H1 (cell line): ENCODE measurements around the gene PAX3. TPM values are rescaled to one million over a fixed set of nuclear protein-coding genes. Genes with fewer than 3 reads are reported as not detected.

Experiments
- JUN ChIP-seq: IDR thresholded peaks from 2 replicates; pipeline ENCODE4 v1.6.1; 2011; ENCODE audit warnings: low read depth, mild to moderate bottlenecking, improper control_type of control experiment, low read length
- polyA plus RNA-seq, 7 experiments: library from polyadenylated mRNA; depleted of rRNA in 3 of 7; stranded (reverse) in 5 of 7; unstranded in 2 of 7; fragments of >200 nt in 5 of 7; fragments of 200-250 nt in 2 of 7; gene quantifications; 1 replicate in 5 of 7; 2 replicates in 1 of 7; 4 replicates in 1 of 7; pipeline versions ENCODE4 v1.2.1 to v1.2.3, GENCODE V29; 2011 to 2013; ENCODE audit warnings: missing spikeins in 2 of 7, mixed read lengths in 2 of 7
- total RNA-seq: library from RNA; stranded (reverse); fragmentation: NEBNext Ultra II Directional; extraction: Animal tissue kit (Norgen Biotek cat#: 25700); gene quantifications from 2 replicates; pipeline ENCODE4 v1.2.1, GENCODE V29; 2021

Gene PAX3
- total and polyA plus RNA-seq, 2 of the 8 experiments (the other 6 are each of a cell fraction or from before 2014, with no cell fraction given), result 0.33 TPM; not detected in 1

- no peak for TF ChIP-seq JUN
Observed at GRCh38 chr2:222212571-222212970, 86.2 kb downstream of the PAX3 start (continued).
